ENCODE data around the gene DDX11.

GRCh38 chr12:31120392-31121008 is 46.8 kb downstream of the DDX11 start:
- no peak for TF ChIP-seq CTCF (IDR thresholded peaks at IDR 0.05; ENCODE audit: low read length)
- TF ChIP-seq EZH2 (IDR thresholded peaks at IDR 0.05; ENCODE audit: borderline replicate concordance, low read length), result no peak

Data from OCI-LY1 (cell line).